Urinary bladder (tissue), 4 donors: Measurements from ENCODE around the gene EVPLL. TPM values are rescaled to one million over a fixed set of nuclear protein-coding genes. Genes with fewer than 3 reads are reported as not detected.
"Not testable (repeated sequence)": the region's sequence is repeated elsewhere in the genome, so short reads cannot be mapped to it uniquely, and the experiment has no call there.

Experiments used
- DNase-seq: peaks from one replicate; pipeline ENCODE4 v3.0.0-alpha.2; 2015; ENCODE audit errors: extremely low spot score
- H3K27ac ChIP-seq: one replicate; pipeline ENCODE4 v1.5.1; 2013; ENCODE audit warnings: low read depth, mild to moderate bottlenecking, moderate library complexity
- H3K36me3 ChIP-seq: one replicate; pipeline ENCODE4 v1.6.1; 2013; ENCODE audit warnings: mild to moderate bottlenecking, moderate library complexity; ENCODE audit not compliant: insufficient read depth
- H3K4me1 ChIP-seq: one replicate; pipeline ENCODE4 v1.6.1; 2013; ENCODE audit warnings: mild to moderate bottlenecking, moderate library complexity; ENCODE audit not compliant: insufficient read depth
- H3K4me3 ChIP-seq: one replicate; pipeline ENCODE4 v1.5.1; 2013; ENCODE audit warnings: low read depth, low read length
- WGBS: extraction: QIAGEN DNeasy Blood & Tissue Kit; methylation state at CpG from one replicate; pipeline ENCODE4 v1.1.7; 2013; 5-methylcytosine and 5-hydroxymethylcytosine counted together
- polyA plus RNA-seq: library from polyadenylated mRNA; stranded (reverse); fragments of 200-250 nt; gene quantifications from one replicate; pipeline ENCODE4 v1.2.3, GENCODE V29; 2013
- small RNA-seq: library from RNA; depleted of rRNA; stranded (forward); fragments of <200 nt; gene quantifications from one replicate; pipeline ENCODE3, GENCODE V24; 2014
- total RNA-seq: library from RNA; depleted of rRNA; stranded (reverse); fragments of >200 nt; gene quantifications from one replicate; pipeline ENCODE4 v1.2.3, GENCODE V29; 2014
- donor health status: healthy with polysubstance abuse.
- donor health status: healthy.

Gene EVPLL
- total and polyA plus RNA-seq, 2 donors: 0.84 to 0.90 TPM

DNA sequence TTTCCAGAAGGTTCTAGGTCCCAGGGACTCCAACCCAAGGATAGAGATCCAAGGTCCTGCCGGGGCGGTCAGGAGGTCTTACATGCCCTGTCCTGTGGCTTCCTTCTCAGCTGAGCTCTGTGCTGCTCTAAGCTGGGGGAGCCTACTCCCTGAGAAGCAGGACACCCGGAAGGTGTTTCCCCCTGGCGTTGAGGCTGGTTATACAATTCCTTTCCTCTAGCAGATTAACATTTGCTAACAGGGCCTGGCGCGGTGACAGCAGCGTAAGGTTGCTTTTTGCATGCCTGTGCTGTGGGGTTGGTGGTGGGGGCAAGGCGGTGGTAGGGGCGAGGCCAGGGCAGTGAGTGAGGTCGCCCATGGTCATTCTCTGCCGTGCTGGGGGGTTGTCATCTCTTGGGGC, 43.9 kb downstream of the EVPLL start:
- not testable (repeated sequence) for H3K36me3 ChIP-seq, H3K27ac ChIP-seq, DNase-seq, H3K4me3 ChIP-seq, H3K4me1 ChIP-seq
- WGBS: 85% methylated on average over 9 of the region's 11 CpGs

- 73% methylated on average over 5 of the region's 6 CpGs for WGBS
- H3K36me3 ChIP-seq, H3K4me1 ChIP-seq, DNase-seq, H3K27ac ChIP-seq, H3K4me3 ChIP-seq: not testable (repeated sequence)
These were observed 44.9 kb downstream of the EVPLL start for GRCh38 chr17:18422464-18422863.

DNA sequence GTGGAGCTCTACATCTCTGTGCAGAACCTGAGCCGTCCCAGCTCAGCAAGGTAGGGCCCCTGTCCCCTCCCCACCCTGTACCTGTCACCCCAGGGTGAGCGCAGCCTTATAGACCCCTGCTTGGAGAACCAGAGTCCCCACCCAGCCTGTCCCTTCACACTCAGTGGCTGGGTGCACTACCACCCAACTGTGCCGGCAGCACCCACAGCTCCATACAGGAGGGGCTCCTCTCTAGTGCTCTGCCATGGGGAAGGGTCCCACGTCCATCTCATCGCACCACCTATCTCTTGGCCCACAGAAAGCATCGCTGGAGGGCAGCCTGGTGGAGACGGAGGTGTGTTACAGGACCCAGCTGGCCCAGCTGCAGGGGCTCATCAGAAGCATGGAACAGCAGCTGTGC, 45.4 kb downstream of the EVPLL start:
- H3K4me1 ChIP-seq, H3K36me3 ChIP-seq, H3K27ac ChIP-seq, DNase-seq, H3K4me3 ChIP-seq: not testable (repeated sequence)
- 98% methylated on average over 2 of the region's 7 CpGs for WGBS

DNA sequence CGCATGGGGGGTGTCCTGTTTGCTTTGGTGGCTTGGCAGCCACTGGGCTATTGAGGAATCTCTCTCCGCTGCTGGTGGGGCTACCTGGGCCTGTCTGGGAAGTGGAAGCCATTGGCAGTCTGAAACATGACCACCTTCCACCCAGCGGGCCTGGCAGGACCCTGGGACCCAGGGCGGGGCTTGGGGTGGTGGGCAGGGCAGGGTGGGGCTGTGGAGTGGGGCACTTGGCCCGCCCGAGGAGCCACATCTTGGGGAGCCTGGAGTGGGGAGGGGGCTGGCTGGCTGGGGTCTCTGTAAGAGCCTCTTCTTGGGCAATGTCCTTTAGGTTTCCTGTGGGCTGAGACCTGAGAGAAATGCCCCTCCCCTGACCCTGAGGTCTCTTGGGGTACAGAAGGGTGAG, 48.0 kb downstream of the EVPLL start:
- not testable (repeated sequence) for H3K36me3 ChIP-seq, H3K27ac ChIP-seq, H3K4me3 ChIP-seq, DNase-seq, H3K4me1 ChIP-seq
- 84% methylated on average over 4 of the region's 6 CpGs for WGBS

GRCh38 chr17:18426639-18427038, 49.1 kb downstream of the EVPLL start:
- DNase-seq, H3K4me1 ChIP-seq, H3K27ac ChIP-seq, H3K36me3 ChIP-seq, H3K4me3 ChIP-seq: not testable (repeated sequence)
- no CpG with 5 or more reads among the region's 16 CpGs for WGBS

- H3K36me3 ChIP-seq, H3K27ac ChIP-seq, H3K4me3 ChIP-seq, DNase-seq, H3K4me1 ChIP-seq: not testable (repeated sequence)
- no CpG with 5 or more reads among the region's 9 CpGs for WGBS
These were observed 54.6 kb downstream of the EVPLL start for GRCh38 chr17:18432206-18432605.

Small RNA genes within 50 kb of the gene (small RNA-seq; reads per million reads assigned to genes)
- gene AL353997.5: not detected
- gene YWHAEP2: not detected

Other genes with a start within 250 kb of the EVPLL start
- gene ALKBH5, start 193.9 kb upstream of the EVPLL start, total RNA-seq: 62.6 TPM
- gene ALKBH5, start 193.9 kb upstream of the EVPLL start, polyA plus RNA-seq: 83.8 TPM
- 25.6 TPM for gene LLGL1, start 152.1 kb upstream of the EVPLL start, total RNA-seq
- 24.5 TPM for gene LLGL1, start 152.1 kb upstream of the EVPLL start, polyA plus RNA-seq
- 87.2 TPM for gene FLII, start 119.0 kb upstream of the EVPLL start, total RNA-seq
- 249 TPM for gene FLII, start 119.0 kb upstream of the EVPLL start, polyA plus RNA-seq
- 11.7 TPM for gene MIEF2, start 117.1 kb upstream of the EVPLL start, total RNA-seq
- gene MIEF2, start 117.1 kb upstream of the EVPLL start, polyA plus RNA-seq: 13.7 TPM
- 27.4 TPM for gene TOP3A, start 62.8 kb upstream of the EVPLL start, total RNA-seq
- gene TOP3A, start 62.8 kb upstream of the EVPLL start, polyA plus RNA-seq: 15.8 TPM
- gene SMCR8, start 62.5 kb upstream of the EVPLL start, total RNA-seq: 10.0 TPM
- 10.0 TPM for gene SMCR8, start 62.5 kb upstream of the EVPLL start, polyA plus RNA-seq
- 11.5 TPM for gene SHMT1, start 14.2 kb upstream of the EVPLL start, total RNA-seq
- 22.6 TPM for gene SHMT1, start 14.2 kb upstream of the EVPLL start, polyA plus RNA-seq
- not detected for gene LGALS9C, start 99.0 kb downstream of the EVPLL start, total RNA-seq
- 0.03 TPM for gene LGALS9C, start 99.0 kb downstream of the EVPLL start, polyA plus RNA-seq